ENCODE data around the gene AEBP2. TPM values are rescaled to one million over a fixed set of nuclear protein-coding genes. Genes with fewer than 3 reads are reported as not detected.
A peak's percentile ranks its signal among the peaks of the same experiment; 100 is the strongest.

Gene AEBP2
- total RNA-seq, 3 donors from 2014 or later: 42.4 to 50.9 (median 45.8) TPM

DNA sequence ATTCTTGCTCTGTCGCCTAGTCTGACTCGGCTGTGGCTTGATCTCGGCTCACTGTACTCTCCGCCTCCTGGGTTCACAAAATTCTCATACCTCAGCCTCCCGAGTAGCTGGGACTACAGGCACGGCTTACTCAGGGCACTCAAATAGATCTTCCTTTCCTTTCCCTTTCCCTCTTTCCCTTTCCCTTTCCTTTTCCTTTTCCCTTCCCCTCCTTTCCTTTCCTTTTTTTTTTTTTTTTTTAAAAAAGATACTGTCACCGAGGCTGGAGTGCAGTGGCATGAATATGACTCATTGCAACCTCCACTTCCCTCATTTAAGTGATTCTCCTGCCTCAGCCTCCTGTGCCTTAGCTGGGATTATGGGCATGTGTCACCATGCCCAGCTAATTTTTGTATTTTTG lies 86.0 kb downstream of the AEBP2 start:
- DNase-seq (no peak), ATAC-seq (no peak)
- Mint-ChIP-seq H3K4me1 (ENCODE audit: low read depth) (peaks cover 29% of the 10 kb centered on the region), H3K9me3 (no peaks in the 10 kb centered on the region), H3K36me3 (ENCODE audit: insufficient read depth) (no peaks in the 10 kb centered on the region), H3K27me3 (ENCODE audit: low read depth) (no peaks in the 10 kb centered on the region), H3K4me3 (no peak overlapping the region)

DNA sequence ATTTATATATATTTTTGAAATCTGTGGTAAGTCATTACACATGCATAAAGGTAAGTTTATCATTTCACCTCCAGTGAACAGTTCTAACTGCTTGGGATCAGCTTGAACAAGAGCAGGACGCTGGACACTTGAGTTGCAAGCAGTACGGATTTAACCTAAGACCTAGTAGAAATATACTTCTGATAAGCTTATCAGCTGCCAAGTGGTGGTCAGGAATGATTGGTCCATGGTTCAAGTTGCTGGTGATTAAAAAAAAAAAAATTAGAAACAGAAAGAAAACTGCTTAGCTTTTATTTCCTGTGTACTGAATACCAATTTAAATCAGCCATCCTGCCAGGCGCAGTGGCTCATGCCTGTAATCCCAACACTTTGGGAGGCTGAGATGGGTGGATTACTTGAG lies 88.6 kb downstream of the AEBP2 start:
- Mint-ChIP-seq H3K4me3 (no peak overlapping the region), H3K9me3 (no peaks in the 10 kb centered on the region), H3K27me3 (ENCODE audit: low read depth) (no peaks in the 10 kb centered on the region), H3K4me1 (ENCODE audit: low read depth) (peaks cover 29% of the 10 kb centered on the region), H3K36me3 (ENCODE audit: insufficient read depth) (peaks cover 2% of the 10 kb centered on the region)
- no peak for ATAC-seq
- DNase-seq: no peak

DNA sequence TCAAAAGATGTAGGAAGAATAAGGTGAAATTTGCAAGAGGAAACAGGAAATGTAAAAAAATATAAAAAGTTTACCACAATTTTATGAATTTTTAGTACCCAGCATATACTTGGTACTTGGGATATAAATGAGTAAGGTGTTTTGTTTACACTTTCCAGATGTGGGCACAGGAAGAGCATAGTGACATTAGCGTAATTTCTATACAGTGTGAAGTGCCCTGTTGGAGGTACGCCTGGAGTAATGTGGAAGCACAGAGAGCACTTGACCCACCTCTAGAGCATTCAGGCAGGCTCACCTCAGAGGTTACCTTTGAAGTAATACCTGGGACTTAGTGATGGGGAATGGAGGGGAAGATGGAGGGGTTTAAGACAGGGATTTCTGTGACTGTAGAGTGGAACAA lies 89.5 kb downstream of the AEBP2 start:
- peaks cover 29% of the 10 kb centered on the region for H3K4me1 Mint-ChIP-seq (ENCODE audit: low read depth)
- H3K4me3 Mint-ChIP-seq: no peak overlapping the region
- no peaks in the 10 kb centered on the region for H3K27me3 Mint-ChIP-seq (ENCODE audit: low read depth)
- H3K9me3 Mint-ChIP-seq: no peaks in the 10 kb centered on the region
- peaks cover 4% of the 10 kb centered on the region for H3K36me3 Mint-ChIP-seq (ENCODE audit: insufficient read depth)
- ATAC-seq (peak in 1 of 2 donors; percentile 59), DNase-seq (no peak)

DNA sequence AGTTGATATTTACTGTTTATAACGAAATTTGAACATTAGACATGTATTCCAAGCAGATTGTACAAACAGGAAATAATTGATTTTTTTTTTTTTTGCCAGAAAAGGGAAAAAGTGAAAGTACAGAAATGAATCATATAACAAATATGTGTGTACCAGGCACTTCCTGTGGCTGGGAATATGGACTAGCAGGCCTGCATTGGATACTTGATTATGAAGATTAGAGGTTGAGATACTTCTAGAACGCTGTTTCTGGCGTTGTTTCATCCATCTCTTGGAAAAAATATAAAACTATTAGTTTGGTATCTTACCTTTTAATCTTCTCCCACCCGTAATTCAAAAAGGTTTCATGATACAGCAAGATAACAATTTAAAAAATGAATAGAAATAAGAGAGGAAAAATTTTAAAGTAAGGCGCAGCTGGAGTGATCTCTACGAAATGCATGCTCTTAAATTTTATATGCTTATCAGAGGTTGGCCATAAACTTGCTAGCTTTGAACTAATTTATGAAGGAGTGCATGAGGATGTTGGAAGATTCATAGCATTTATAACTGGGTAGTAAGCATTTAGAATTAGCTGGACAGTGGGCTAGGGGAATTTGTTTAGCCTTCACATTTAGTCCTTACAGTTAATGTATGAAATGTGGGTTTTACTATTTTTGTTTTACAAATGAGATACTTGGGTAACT lies 90.8 kb downstream of the AEBP2 start:
- ATAC-seq (no peak), DNase-seq (no peak)
- peaks cover 29% of the 10 kb centered on the region for H3K4me1 Mint-ChIP-seq (ENCODE audit: low read depth)
- H3K27me3 Mint-ChIP-seq (ENCODE audit: low read depth): no peaks in the 10 kb centered on the region
- H3K9me3 Mint-ChIP-seq: peaks cover 3% of the 10 kb centered on the region
- peaks cover 7% of the 10 kb centered on the region for H3K36me3 Mint-ChIP-seq (ENCODE audit: insufficient read depth)
- no peak overlapping the region for H3K4me3 Mint-ChIP-seq

DNA sequence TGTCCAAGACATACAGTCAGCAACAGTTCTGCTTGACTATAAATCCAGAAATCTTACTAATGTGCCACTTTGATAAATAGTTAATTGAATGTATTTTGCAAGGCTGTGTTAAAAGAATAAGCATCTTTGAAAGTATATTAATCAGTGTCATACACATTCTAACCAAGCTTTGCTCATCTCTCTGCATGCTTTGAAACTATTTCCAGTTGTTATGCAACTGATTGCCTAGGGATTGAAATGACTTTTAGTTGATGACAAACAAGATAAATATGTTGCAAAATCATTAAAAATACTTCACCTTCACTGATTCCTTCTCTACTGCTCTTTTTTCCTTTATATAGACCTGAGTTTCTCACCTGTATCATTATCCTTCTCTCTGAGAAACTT lies 91.3 kb downstream of the AEBP2 start:
- Mint-ChIP-seq H3K36me3 (ENCODE audit: insufficient read depth) (peaks cover 12% of the 10 kb centered on the region), H3K4me3 (no peak overlapping the region), H3K27me3 (ENCODE audit: low read depth) (no peaks in the 10 kb centered on the region), H3K4me1 (ENCODE audit: low read depth) (peaks cover 29% of the 10 kb centered on the region), H3K9me3 (peaks cover 8% of the 10 kb centered on the region)
- DNase-seq: no peak
- no peak for ATAC-seq

DNA sequence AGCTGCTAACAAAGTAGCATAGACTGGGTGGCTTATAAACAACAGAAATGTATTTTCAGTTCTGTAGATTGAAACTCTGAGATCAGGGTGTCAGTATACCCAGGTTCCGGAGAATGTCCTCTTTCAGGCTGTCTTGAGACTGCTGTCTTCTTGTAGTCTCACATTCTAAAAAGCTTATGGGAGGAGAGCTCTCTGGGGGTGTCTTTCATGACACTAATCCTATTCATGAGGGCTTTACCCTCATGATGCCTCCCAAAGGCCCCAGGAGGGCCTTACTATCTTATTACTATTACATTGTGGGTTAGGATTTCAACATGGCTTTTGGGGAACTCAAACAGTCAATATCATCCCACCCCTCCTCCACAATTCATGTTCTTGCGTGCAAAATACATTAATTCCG lies 94.3 kb downstream of the AEBP2 start:
- Mint-ChIP-seq H3K4me1 (ENCODE audit: low read depth) (peaks cover 16% of the 10 kb centered on the region), H3K4me3 (no peak overlapping the region), H3K27me3 (ENCODE audit: low read depth) (no peaks in the 10 kb centered on the region), H3K9me3 (peaks cover 17% of the 10 kb centered on the region), H3K36me3 (ENCODE audit: insufficient read depth) (peaks cover 17% of the 10 kb centered on the region)
- DNase-seq: no peak
- ATAC-seq: no peak

DNA sequence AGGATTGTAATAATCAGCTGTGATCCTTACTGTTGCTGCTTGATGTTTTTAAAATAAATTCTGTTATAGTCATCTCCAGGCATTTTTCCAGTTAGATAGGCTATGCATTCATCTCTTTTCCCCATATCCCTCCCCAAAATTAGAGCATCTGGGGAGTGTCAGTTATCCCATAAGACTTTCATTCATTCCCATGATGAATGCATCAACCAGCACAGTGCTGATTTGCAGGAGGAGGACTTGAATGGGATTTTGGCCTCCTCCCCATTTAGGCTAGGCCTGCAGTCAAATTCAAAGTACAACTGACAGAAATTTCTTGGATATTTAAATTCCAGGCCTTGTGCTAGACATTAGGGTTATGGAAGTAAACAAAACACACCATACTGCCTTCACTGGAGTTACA lies 99.8 kb downstream of the AEBP2 start:
- no peak for DNase-seq
- peaks cover 22% of the 10 kb centered on the region for H3K36me3 Mint-ChIP-seq (ENCODE audit: insufficient read depth)
- no peak overlapping the region for H3K4me3 Mint-ChIP-seq
- no peak for ATAC-seq
- no peaks in the 10 kb centered on the region for H3K4me1 Mint-ChIP-seq (ENCODE audit: low read depth)
- H3K27me3 Mint-ChIP-seq (ENCODE audit: low read depth): no peaks in the 10 kb centered on the region
- peaks cover 17% of the 10 kb centered on the region for H3K9me3 Mint-ChIP-seq

DNA sequence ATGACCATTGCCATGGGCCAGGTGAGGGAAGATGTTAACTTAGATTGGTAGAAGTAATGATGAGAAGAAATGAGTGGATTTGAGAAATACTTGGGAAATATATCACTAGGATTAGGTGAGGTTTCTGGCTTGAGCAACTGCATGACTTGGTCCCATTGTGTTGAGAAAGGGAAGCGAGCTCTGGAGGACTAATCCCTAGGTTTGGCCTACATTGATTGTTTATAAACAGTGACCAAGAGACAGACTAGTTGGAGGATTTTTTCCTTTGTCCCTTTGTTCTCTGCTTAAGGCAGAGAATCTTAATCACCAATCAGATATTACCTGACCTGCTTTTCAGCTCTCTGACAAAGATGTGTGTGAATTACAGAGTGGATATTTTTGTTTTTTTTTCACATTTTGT lies 100.5 kb downstream of the AEBP2 start:
- H3K36me3 Mint-ChIP-seq (ENCODE audit: insufficient read depth): peaks cover 26% of the 10 kb centered on the region
- DNase-seq: no peak
- H3K27me3 Mint-ChIP-seq (ENCODE audit: low read depth): no peaks in the 10 kb centered on the region
- no peak for ATAC-seq
- peaks cover 17% of the 10 kb centered on the region for H3K9me3 Mint-ChIP-seq
- H3K4me3 Mint-ChIP-seq: no peak overlapping the region
- no peaks in the 10 kb centered on the region for H3K4me1 Mint-ChIP-seq (ENCODE audit: low read depth)

DNA sequence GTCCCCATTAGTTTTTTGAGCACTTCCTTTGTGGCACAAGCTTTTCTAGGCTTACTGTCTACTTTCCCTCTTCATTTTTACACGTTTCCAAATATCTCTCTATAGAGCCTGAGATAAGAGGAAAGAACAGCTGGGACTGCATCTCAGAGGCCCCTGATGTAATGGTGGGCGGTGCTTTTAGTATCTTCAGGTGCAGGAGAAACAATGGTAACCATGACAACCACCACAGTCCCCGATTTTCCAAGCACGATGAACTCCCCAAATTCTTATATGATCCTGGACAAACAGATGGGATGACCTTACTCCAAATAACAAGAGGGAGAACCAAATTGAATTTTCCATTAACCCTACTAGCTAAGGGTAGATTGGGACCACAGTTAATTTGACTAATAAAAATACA lies 103.3 kb downstream of the AEBP2 start:
- no peak for ATAC-seq

DNA sequence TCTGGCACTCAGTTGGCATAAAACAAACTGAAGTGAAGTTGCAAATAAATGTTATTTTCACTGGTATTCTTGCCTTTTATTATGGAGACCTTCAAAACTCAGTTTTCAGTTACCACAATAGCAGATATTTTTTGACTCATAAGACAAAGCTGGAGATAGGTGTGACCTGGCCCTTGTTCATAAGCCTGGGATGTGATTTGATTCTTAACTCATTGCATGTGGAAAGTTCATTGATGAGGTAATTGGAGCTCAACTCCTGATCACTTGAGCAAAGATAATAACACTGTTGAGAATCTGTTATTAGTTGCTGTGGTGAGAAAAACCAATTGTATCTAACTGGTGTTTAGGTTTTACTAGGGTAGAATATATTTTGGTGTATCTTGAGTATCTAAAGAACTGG lies 105.1 kb downstream of the AEBP2 start:
- peaks cover 13% of the 10 kb centered on the region for H3K36me3 Mint-ChIP-seq (ENCODE audit: insufficient read depth)
- no peak overlapping the region for H3K4me3 Mint-ChIP-seq
- ATAC-seq: no peak
- no peaks in the 10 kb centered on the region for H3K27me3 Mint-ChIP-seq (ENCODE audit: low read depth)
- peaks cover 2% of the 10 kb centered on the region for H3K4me1 Mint-ChIP-seq (ENCODE audit: low read depth)
- DNase-seq: no peak
- no peaks in the 10 kb centered on the region for H3K9me3 Mint-ChIP-seq

More for the DNA sequence above, 103.3 kb downstream of the AEBP2 start:
- Mint-ChIP-seq H3K4me3 (no peak overlapping the region), H3K4me1 (ENCODE audit: low read depth) (peaks cover 2% of the 10 kb centered on the region), H3K36me3 (ENCODE audit: insufficient read depth) (peaks cover 13% of the 10 kb centered on the region), H3K9me3 (no peaks in the 10 kb centered on the region), H3K27me3 (ENCODE audit: low read depth) (no peaks in the 10 kb centered on the region)
- no peak for DNase-seq

DNA sequence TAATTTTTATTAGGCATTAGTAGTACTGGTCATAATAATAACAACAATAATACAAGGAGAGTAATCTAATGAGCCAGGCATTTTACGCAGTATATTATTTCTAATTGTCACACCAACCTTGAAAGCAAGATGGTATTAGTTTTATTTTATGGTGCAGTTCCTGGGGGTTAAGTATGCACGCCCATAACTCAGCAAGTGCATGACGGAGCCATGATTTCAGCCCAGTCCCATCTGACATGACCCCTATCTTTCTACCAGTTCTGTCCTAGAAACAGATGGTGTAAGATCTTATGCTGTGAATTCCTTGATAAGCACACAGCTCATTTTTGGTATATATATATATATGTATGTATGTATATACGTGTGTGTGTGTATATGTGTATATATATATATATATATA lies 106.0 kb downstream of the AEBP2 start:
- H3K4me3 Mint-ChIP-seq: no peak overlapping the region
- H3K36me3 Mint-ChIP-seq (ENCODE audit: insufficient read depth): peaks cover 10% of the 10 kb centered on the region
- ATAC-seq: no peak
- no peak for DNase-seq
- H3K9me3 Mint-ChIP-seq: no peaks in the 10 kb centered on the region
- no peaks in the 10 kb centered on the region for H3K27me3 Mint-ChIP-seq (ENCODE audit: low read depth)
- peaks cover 2% of the 10 kb centered on the region for H3K4me1 Mint-ChIP-seq (ENCODE audit: low read depth)

DNA sequence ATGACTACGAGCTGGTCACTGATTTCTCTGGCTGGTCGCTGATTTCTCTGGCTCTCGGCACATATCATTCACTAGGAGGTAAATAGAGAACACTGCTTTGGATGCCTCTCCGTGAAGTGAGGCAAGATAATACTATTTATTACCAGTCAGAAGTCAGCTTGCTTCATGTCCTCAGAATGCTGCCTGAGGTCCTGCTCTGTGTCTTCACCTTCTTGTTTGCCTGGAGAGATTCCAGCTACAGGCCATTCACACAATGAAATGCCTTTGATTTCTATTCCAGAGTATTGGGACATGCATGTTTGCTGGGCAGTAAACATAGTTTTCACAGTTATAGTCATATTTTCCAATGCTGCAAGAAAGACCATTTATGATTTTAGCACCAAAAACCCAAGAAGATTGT lies 106.7 kb downstream of the AEBP2 start:
- no peak for ATAC-seq
- Mint-ChIP-seq H3K9me3 (no peaks in the 10 kb centered on the region), H3K4me1 (ENCODE audit: low read depth) (peaks cover 2% of the 10 kb centered on the region), H3K4me3 (no peak overlapping the region), H3K27me3 (ENCODE audit: low read depth) (no peaks in the 10 kb centered on the region), H3K36me3 (ENCODE audit: insufficient read depth) (peaks cover 10% of the 10 kb centered on the region)
- DNase-seq: no peak

DNA sequence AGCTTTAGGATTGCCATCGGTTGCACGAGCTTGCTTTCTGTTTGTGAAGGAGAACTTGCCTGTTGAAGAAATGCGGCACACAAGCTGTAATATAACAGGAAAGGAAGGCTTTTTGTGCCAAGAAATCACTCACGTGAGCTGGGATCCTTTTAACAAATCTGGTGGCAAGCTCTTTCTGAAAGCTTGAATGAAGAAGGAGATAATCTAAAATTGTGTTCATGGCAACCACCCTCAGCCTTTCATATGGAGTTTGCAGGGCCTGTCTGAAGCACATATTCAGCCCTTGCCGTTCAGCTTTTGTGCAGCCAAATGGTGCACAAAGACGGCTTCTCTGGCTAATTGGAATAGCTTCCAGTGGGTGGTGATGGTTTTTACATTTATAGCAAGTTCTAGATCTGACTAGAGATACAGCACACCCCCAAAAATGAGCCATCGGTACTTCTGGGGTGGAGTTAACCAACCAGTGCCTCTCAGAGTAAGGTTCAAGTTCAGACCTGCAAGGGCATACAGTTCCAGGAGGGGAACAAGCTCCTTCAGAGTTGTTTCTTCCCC lies 107.4 kb downstream of the AEBP2 start:
- no peaks in the 10 kb centered on the region for H3K9me3 Mint-ChIP-seq
- peaks cover 8% of the 10 kb centered on the region for H3K36me3 Mint-ChIP-seq (ENCODE audit: insufficient read depth)
- no peaks in the 10 kb centered on the region for H3K27me3 Mint-ChIP-seq (ENCODE audit: low read depth)
- no peak overlapping the region for H3K4me3 Mint-ChIP-seq
- DNase-seq: no peak
- peaks cover 2% of the 10 kb centered on the region for H3K4me1 Mint-ChIP-seq (ENCODE audit: low read depth)
- no peak for ATAC-seq

DNA sequence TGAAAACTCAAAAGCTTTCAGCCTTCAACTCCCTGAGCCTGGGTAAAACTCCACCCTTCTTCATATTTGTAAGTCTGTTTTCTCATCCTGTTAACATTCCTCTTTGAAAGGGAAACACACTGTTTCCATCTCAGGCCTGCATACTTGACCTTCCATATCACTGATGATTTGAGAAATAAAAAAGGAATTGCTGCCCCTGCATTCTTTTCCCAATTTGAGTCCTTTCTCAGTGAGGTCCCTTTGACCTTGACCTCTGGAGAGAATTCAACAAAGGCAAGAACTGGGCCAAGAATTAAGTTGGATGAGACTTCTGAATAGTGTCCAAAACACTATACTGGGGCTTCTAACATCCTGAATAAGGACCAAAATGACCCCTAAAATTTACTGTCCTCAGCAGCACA lies 108.0 kb downstream of the AEBP2 start:
- DNase-seq (no peak), ATAC-seq (no peak)
- Mint-ChIP-seq H3K9me3 (no peaks in the 10 kb centered on the region), H3K36me3 (ENCODE audit: insufficient read depth) (peaks cover 8% of the 10 kb centered on the region), H3K27me3 (ENCODE audit: low read depth) (no peaks in the 10 kb centered on the region), H3K4me3 (no peak overlapping the region), H3K4me1 (ENCODE audit: low read depth) (peaks cover 8% of the 10 kb centered on the region)

DNA sequence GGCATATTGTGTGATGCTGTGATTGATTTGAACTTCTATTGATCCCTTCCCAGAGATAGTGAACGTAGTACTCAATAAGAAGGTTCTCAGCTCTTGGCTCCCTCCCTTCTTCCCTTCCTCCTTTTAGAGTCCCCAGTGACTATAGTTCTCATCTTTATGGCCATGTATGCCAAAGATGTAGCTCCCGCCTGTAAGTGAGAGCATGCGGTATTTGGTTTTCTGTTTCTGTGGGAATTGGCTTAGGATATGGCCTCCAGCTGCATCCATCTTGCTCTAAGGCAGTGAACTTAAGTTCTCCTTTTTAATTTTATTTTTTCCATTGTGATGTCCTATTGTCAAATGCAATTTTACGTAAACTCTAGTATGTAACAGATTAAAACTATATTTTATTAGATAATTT lies 109.5 kb downstream of the AEBP2 start:
- ATAC-seq: no peak
- no peaks in the 10 kb centered on the region for H3K27me3 Mint-ChIP-seq (ENCODE audit: low read depth)
- peaks cover 6% of the 10 kb centered on the region for H3K36me3 Mint-ChIP-seq (ENCODE audit: insufficient read depth)
- H3K9me3 Mint-ChIP-seq: no peaks in the 10 kb centered on the region
- DNase-seq: no peak
- H3K4me1 Mint-ChIP-seq (ENCODE audit: low read depth): peaks cover 15% of the 10 kb centered on the region
- no peak overlapping the region for H3K4me3 Mint-ChIP-seq

Measured in activated T-cell treated with anti-CD3 and anti-CD28 coated beads, Interleukin-2, amount 50 U/mL, for 4 hours (primary cell).